Activated CD4-positive, CD25-positive, alpha-beta regulatory T cell treated with anti-CD3 and anti-CD28 coated beads, Interleukin-2, amount 50 U/mL, for 16 hours (primary cell): ENCODE measurements around the gene GRK4.
"Not testable (repeated sequence)": the region's sequence is repeated elsewhere in the genome, so short reads cannot be mapped to it uniquely, and the experiment has no call there.

ENCODE experiments used
- DNase-seq: peaks from one replicate; pipeline ENCODE4 v3.0.0-alpha.2; 2020; ENCODE audit warnings: low read depth, low spot score

The GRK4 gene

GRCh38 chr4:2941138-2942036, 22.0 kb upstream of the GRK4 start:
- no peak for DNase-seq

DNA sequence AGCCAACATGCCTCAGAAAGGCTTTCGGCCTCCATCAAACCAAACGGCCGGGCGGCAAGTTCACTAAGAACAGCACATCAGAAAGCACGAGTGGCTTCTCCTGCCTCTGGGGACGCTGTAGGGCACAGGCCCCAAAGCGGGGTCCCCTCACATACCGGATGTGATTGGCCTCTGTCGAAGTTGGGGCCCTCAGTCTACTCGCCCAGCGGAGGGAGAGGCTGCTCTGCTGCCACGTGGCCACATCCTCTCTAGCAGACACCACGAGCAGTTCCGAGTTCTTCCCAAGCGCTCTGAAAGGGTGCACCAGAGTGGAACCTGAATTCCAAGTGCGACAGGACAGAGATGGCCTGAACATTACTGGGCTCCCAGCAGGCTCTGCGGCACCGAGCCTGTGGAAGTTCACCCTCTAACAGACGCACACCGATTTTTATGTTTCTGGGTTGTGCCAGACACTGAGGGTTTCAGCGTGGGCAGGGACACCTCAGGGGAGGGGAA, 21.3 kb upstream of the GRK4 start:
- no peak for DNase-seq

DNA sequence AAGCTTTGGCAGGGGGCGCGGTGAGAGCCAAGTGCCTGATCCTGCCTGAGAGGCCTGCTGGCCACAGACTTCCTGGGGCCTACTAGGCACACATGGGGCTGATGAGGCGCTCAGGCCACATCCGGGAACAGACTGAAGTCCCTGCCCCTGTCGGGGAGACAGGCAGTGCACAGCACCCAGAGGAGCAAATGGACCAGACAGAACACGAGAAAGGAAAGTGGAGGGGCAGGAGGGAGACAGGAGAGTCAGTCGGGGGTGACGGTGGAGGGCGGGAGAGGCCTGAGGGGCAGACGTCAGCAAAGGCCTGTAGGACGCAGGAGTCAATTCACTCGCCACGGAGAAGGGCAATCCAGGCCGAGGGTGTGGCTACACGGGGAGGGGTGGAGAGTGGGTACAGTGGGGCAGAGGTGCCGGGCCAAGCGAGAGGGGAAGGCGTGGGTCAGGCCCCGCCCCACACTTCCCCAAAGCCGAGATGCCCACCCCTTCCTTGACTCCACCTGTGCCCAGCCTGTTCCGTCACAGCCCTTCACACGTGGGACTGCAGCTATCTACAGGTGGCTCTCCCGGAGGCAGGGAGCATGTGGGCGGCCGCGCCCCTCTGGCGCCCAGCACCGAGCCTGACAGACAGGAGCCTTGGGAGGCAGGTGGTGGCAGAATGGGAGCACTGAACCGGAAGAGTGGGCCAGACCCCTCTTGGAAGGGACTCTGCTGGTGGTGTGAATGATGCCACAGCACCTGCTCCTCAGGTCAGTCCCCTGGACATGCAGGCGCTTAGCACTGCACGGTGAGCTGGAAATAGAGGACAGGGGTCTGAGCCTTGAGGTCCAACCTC, 20.6 kb upstream of the GRK4 start:
- no peak for DNase-seq

DNA sequence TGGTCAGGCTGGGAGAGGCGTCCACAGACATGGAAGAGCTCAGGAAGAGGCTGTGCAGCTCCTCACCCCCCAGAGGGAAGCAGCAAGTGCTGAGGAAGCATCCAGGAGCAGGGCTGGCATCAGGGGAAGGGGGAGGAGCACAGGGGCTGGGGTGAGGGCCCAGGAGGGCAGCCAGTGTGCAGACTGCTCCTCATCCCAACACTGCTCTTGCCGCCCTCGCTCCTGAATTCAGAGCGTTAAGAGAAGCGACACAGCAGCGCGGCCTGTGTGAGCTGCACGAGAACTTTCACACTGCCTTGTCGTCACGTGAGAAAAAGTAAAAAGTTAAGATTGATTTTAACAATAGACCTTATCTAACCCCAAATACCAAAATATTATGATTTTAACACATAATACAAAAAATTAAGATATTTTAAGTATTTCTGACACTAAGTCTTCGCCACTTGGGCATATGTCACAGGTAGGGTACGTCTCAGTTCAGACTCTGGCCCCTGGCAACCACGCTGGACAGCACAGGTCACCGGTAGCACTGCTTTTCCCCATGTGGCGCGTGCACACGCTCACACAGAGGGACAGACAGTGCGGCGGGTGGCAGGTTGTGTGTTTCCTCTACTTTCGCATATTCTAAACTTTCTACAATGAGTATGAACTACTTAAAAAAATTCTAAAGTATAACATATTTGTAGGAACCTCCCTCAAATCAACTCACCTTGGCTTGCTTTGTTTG, 19.8 kb upstream of the GRK4 start:
- no peak for DNase-seq

GRCh38 chr4:2944091-2944482, 19.3 kb upstream of the GRK4 start:
- no peak for DNase-seq

- DNase-seq, result no peak
Measured at GRCh38 chr4:2944586-2945526, 18.5 kb upstream of the GRK4 start.

GRCh38 chr4:2945619-2946604, 17.5 kb upstream of the GRK4 start:
- not testable (repeated sequence) for DNase-seq

DNA sequence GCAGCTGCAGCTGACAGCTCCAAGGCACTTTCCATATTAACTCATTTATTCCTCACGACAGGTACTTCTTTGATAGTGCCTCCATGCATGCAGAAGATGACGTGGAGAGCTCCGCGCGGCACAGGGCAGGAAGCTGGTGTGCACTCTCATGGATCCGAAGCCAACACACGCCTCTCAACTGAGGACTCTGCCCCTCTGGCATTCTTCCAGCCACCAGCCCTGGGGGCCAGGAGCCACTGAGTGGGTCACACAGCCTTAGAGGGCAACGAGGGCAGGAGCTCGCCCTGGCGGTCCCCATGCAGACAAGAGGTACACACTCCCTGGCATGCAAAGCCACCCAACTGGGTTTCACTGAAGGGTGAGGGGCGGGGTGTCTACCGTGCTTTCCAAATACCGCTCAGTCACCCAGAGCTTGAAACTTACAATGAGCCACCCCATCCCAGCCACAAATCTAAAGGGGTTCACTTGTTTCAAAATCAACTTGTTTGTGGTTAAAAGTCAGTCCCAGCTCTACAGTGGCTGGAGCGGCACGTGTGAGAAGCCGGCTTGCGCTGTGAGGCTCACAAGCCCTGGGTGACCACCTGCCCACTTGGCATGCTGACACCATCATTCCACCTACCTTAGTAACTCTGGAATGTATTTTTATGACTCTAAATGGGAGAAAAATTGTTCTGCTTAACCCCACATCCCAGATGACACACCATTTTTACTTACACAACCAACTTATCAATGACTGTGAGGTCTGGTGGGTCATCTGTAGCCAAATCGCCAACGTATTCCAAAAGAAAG, 16.4 kb upstream of the GRK4 start:
- DNase-seq, result no peak

- DNase-seq, result no peak
Measured at GRCh38 chr4:2947926-2948325, 15.4 kb upstream of the GRK4 start.

GRCh38 chr4:2948895-2949781, 14.2 kb upstream of the GRK4 start:
- no peak for DNase-seq

- DNase-seq, result no peak
Measured at GRCh38 chr4:2949782-2950125, 13.6 kb upstream of the GRK4 start.

DNA sequence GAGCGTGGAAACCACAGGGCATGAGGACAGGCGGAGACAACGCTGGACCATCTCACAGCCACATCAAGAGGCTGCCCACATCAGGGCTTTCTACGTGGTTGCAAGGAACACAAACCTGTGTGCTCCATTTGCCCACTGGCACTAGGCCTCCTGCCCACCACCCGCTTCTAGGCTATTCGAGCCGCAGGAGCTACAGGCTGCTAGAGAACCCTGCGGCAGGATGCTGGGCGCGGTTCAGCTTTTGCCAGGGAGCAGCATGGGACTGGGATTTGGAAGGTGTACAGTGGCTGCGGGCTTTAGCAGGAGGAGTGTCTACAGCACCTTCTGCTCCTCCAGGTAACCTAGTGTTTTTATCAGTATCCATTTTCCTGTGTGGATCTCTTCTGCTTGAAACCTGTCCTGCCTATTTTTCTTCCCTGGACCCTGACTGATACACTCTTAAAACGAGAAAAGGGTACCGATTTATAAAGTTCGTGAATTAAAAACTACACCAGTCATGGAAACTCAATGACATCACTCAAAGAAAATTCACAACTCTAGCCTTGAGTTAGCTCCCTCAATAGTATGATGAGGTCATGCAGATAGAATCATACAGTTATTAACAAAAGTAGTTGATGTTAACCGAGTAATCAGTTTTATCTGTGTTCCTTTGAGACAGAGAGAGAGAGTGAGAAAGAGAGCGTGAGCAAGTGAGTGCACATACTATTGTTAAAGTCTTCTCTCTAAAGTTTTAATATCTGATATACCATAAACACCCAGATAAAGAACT, 13.0 kb upstream of the GRK4 start:
- DNase-seq, result no peak

GRCh38 chr4:2953496-2953895, 9.9 kb upstream of the GRK4 start:
- no peak for DNase-seq

DNA sequence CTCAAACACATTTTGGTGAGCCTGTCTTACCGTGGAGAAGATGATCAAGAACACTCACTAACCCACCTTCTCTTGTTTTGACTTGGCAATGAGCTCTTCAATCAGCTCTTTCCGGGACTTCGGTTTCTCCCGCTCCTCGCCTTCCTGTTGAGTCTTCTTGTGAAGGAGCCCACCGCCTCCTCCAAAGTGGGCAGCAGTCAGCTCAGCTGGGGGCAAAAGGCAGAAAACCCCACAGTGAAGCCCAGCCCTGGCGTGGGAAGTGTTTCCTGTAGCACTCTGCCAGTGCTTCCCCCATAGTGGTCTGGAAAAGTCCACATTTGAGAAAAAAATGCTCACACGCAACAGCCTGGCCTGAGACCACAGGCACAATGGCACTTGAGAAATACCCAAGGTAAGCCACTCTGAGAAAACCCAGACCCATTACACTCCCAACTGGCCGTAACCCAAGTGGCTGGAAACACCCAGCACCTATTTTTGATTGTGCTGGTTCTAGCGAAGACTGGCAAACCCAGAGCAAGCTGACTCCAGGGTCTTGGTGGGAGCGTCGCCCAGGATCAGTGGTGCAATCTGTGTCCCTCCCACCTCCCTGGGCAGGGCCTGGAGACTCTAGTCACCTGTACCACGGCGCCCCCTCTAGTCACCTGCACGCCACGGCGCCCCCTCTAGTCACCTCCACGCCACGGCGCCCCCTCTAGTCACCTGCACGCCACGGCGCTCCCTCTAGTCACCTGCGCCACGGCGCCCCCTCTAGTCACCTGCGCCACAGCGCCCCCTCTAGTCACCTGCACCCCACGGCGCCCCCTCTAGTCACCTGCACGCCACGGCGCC, 8.8 kb upstream of the GRK4 start:
- DNase-seq, result no peak

- not testable (repeated sequence) for DNase-seq
Measured at GRCh38 chr4:2955186-2956044, 8.0 kb upstream of the GRK4 start.
